B cell (primary cell): Measurements from ENCODE around the gene GABRR2.

Source experiments
- CTCF ChIP-seq: fragments of 200-600 bp; IDR thresholded peaks from one replicate; pipeline ENCODE4 v1.8.0; 2022; ENCODE audit warnings: antibody characterized with exemption, mild to moderate bottlenecking
- EZH2 ChIP-seq: IDR thresholded peaks from 2 replicates; pipeline ENCODE4 v1.6.1; 2012; ENCODE audit warnings: borderline replicate concordance, low read depth, mild to moderate bottlenecking, moderate library complexity, low read length; ENCODE audit not compliant: insufficient read depth, poor library complexity, severe bottlenecking

- no peak for TF ChIP-seq CTCF
- no peak for TF ChIP-seq EZH2
Observed at GRCh38 chr6:89302195-89302770, 12.8 kb downstream of the GABRR2 start.
